ENCODE results near the gene VDAC1. TPM values are rescaled to one million over a fixed set of nuclear protein-coding genes. Genes with fewer than 3 reads are reported as not detected.

Gene VDAC1
- total and polyA plus RNA-seq, 2 donors (not counting 1 experiment from before 2014, with no cell fraction given): 202 to 281 TPM

- H3K27ac ChIP-seq (ENCODE audit: insufficient read depth, low read length): no peak overlapping the region
- TF ChIP-seq, protein P1, sequence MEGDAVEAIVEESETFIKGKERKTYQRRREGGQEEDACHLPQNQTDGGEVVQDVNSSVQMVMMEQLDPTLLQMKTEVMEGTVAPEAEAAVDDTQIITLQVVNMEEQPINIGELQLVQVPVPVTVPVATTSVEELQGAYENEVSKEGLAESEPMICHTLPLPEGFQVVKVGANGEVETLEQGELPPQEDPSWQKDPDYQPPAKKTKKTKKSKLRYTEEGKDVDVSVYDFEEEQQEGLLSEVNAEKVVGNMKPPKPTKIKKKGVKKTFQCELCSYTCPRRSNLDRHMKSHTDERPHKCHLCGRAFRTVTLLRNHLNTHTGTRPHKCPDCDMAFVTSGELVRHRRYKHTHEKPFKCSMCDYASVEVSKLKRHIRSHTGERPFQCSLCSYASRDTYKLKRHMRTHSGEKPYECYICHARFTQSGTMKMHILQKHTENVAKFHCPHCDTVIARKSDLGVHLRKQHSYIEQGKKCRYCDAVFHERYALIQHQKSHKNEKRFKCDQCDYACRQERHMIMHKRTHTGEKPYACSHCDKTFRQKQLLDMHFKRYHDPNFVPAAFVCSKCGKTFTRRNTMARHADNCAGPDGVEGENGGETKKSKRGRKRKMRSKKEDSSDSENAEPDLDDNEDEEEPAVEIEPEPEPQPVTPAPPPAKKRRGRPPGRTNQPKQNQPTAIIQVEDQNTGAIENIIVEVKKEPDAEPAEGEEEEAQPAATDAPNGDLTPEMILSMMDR (conservative IDR thresholded peaks at IDR 0.05 in 1 of 2, IDR thresholded peaks at IDR 0.05 in 1 of 2; ENCODE audit: low read depth in 1 of 2, low read length in 2 of 2): no peak
- no peak overlapping the region for H2AFZ ChIP-seq (ENCODE audit: low read length)
- H3K4me3 ChIP-seq (replicated peaks in 1 of 4; ENCODE audit: control extremely low read depth in 1 of 4, insufficient read depth in 1 of 4, low read depth in 3 of 4, low read length in 4 of 4): no peak overlapping the region
- no peak for DNase-seq (ENCODE audit: low read depth in 2 of 2)
- peaks cover 10% of the 10 kb centered on the region for H3K36me3 ChIP-seq (ENCODE audit: control insufficient read depth, insufficient read depth, low read length)
- no peak overlapping the region for H3K4me2 ChIP-seq (ENCODE audit: extremely low read depth, insufficient read depth, low read length)
- H3K9ac ChIP-seq (ENCODE audit: insufficient read depth, low read length): no peak overlapping the region
- H3K4me1 ChIP-seq (ENCODE audit: control insufficient read depth, extremely low read depth, insufficient read depth, low read length): peaks cover 16% of the 10 kb centered on the region
- H4K20me1 ChIP-seq (ENCODE audit: control insufficient read depth, extremely low read depth, insufficient read depth, low read length): peaks cover 4% of the 10 kb centered on the region
- peaks cover 88% of the 10 kb centered on the region for H3K79me2 ChIP-seq (ENCODE audit: control insufficient read depth, insufficient read depth, low read length)
- no peaks in the 10 kb centered on the region for H3K9me3 ChIP-seq (ENCODE audit: control insufficient read depth, insufficient read depth, low read depth, low read length)
- no peaks in the 10 kb centered on the region for H3K27me3 ChIP-seq (ENCODE audit: control insufficient read depth, insufficient read depth, low read length)
Observed at GRCh38 chr5:133994297-133994989, 10.3 kb downstream of the VDAC1 start.

- Histone ChIP-seq H3K4me1 (ENCODE audit: control insufficient read depth, extremely low read depth, insufficient read depth, low read length) (peaks cover 16% of the 10 kb centered on the region), H3K36me3 (ENCODE audit: control insufficient read depth, insufficient read depth, low read length) (peaks cover 13% of the 10 kb centered on the region), H3K27me3 (ENCODE audit: control insufficient read depth, insufficient read depth, low read length) (no peaks in the 10 kb centered on the region), H3K4me3 (replicated peaks in 1 of 4; ENCODE audit: control extremely low read depth in 1 of 4, insufficient read depth in 1 of 4, low read depth in 3 of 4, low read length in 4 of 4) (no peak overlapping the region), H3K9me3 (ENCODE audit: control insufficient read depth, insufficient read depth, low read depth, low read length) (no peaks in the 10 kb centered on the region), H4K20me1 (ENCODE audit: control insufficient read depth, extremely low read depth, insufficient read depth, low read length) (peaks cover 4% of the 10 kb centered on the region), H3K9ac (ENCODE audit: insufficient read depth, low read length) (no peak overlapping the region), H2AFZ (ENCODE audit: low read length) (no peak overlapping the region), H3K79me2 (ENCODE audit: control insufficient read depth, insufficient read depth, low read length) (peaks cover 82% of the 10 kb centered on the region), H3K4me2 (ENCODE audit: extremely low read depth, insufficient read depth, low read length) (peak overlapping the region; percentile 19), H3K27ac (ENCODE audit: insufficient read depth, low read length) (no peak overlapping the region)
- DNase-seq (ENCODE audit: low read depth in 2 of 2): peak; percentile 73 to 77
- no peak for TF ChIP-seq EZH2 (IDR thresholded peaks at IDR 0.05; ENCODE audit: low read length, missing control alignments)
- TF ChIP-seq, protein P1 (conservative IDR thresholded peaks at IDR 0.05 in 1 of 2, IDR thresholded peaks at IDR 0.05 in 1 of 2; ENCODE audit: low read depth in 1 of 2, low read length in 2 of 2): no peak
Observed at GRCh38 chr5:133993185-133993936, 11.4 kb downstream of the VDAC1 start.

DNA sequence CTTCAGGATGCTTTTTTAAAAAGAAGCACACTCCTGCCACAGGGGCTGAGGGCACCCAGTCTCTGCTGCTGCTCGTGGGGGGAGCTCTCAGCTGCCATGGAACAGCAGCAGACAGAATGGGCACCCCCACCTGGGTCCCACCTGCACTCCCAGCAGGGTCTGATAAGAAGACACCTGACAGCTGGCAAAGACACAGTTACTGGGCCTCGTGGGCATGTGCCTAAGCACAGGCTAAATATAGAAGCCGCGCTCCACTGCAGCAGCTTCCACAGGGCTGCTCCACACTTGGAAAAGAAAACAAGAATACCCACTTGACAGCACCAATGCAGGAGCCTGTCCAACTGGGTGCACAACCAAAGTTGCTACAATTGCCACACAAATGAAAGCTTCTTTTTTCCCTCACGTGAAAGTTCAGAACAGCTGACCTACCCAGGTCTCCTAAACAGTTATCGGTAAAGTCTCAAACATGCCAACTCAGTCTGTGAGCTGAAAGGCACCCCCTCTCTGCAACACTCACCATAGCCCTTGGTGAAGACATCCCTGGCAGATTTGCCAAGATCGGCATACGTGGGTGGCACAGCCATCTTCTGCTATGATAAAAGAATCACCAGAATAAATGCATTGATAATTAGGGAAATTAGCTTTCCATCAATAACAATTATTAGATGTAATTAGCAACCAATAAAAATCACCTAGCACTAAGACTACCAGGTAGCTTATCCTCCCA, 12.2 kb downstream of the VDAC1 start:
- Histone ChIP-seq H3K27me3 (ENCODE audit: control insufficient read depth, insufficient read depth, low read length) (no peaks in the 10 kb centered on the region), H3K9me3 (ENCODE audit: control insufficient read depth, insufficient read depth, low read depth, low read length) (no peaks in the 10 kb centered on the region), H4K20me1 (ENCODE audit: control insufficient read depth, extremely low read depth, insufficient read depth, low read length) (peaks cover 4% of the 10 kb centered on the region), H3K79me2 (ENCODE audit: control insufficient read depth, insufficient read depth, low read length) (peaks cover 75% of the 10 kb centered on the region), H3K36me3 (ENCODE audit: control insufficient read depth, insufficient read depth, low read length) (peaks cover 13% of the 10 kb centered on the region), H3K9ac (ENCODE audit: insufficient read depth, low read length) (no peak overlapping the region), H3K27ac (ENCODE audit: insufficient read depth, low read length) (no peak overlapping the region), H2AFZ (ENCODE audit: low read length) (no peak overlapping the region), H3K4me2 (ENCODE audit: extremely low read depth, insufficient read depth, low read length) (peak overlapping the region; percentile 19), H3K4me1 (ENCODE audit: control insufficient read depth, extremely low read depth, insufficient read depth, low read length) (peaks cover 16% of the 10 kb centered on the region), H3K4me3 (replicated peaks in 1 of 4; ENCODE audit: control extremely low read depth in 1 of 4, insufficient read depth in 1 of 4, low read depth in 3 of 4, low read length in 4 of 4) (no peak overlapping the region)
- no peak for DNase-seq (ENCODE audit: low read depth in 2 of 2)
- TF ChIP-seq, protein P1 (conservative IDR thresholded peaks at IDR 0.05 in 1 of 2, IDR thresholded peaks at IDR 0.05 in 1 of 2; ENCODE audit: low read depth in 1 of 2, low read length in 2 of 2): no peak
- TF ChIP-seq EZH2 (IDR thresholded peaks at IDR 0.05; ENCODE audit: low read length, missing control alignments): no peak

All from fibroblast of lung (primary cell).